Fibroblast of skin of abdomen (primary cell): ENCODE data around the gene PTEN.
"Not testable (repeated sequence)": the region's sequence is repeated elsewhere in the genome, so short reads cannot be mapped to it uniquely, and the experiment has no call there.

Source experiments
- DNase-seq: peaks from one replicate; pipeline ENCODE4 v3.0.0-alpha.2; 2013

The PTEN gene

DNA sequence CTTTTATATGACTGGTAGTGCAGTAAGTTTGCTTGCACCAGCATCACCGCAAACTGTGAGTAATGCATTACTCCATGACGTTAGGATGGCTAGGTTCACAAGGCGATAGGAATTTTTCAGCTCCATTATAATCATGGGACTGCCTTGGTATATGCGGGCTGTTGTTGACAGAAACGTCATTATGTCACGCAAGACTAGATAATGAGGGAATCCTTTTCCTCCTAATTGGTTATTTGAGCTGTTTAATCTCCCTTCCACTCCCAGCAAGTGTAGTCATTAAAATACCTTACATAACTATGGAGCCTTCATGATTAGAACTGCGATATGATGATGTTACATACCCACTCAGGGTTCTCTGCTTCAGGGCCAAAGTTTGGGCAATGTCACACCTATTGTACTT, 17.4 kb upstream of the PTEN start:
- DNase-seq, result no peak

GRCh38 chr10:87846711-87847110, 16.7 kb upstream of the PTEN start:
- not testable (repeated sequence) for DNase-seq

DNA sequence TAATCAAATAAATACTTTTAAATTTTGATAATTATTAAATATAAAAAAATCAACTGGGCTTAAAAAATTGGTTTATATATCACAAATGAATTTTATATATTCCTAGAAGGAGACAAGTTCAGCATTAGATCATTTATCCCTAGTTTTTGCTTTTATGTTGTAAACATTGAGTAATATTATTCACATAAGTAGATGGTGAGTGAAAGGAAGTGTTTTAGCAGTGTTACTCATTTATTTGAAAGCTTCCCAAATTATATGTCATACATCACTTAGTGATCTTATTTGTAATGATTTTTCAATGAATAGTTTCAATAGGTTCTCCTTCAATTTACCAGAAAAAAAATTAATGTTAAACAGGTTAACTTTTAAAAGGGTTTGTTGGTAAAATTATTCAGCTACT, 15.9 kb upstream of the PTEN start:
- no peak for DNase-seq

- no peak for DNase-seq
Observed at GRCh38 chr10:87849001-87849400, 14.4 kb upstream of the PTEN start.

DNA sequence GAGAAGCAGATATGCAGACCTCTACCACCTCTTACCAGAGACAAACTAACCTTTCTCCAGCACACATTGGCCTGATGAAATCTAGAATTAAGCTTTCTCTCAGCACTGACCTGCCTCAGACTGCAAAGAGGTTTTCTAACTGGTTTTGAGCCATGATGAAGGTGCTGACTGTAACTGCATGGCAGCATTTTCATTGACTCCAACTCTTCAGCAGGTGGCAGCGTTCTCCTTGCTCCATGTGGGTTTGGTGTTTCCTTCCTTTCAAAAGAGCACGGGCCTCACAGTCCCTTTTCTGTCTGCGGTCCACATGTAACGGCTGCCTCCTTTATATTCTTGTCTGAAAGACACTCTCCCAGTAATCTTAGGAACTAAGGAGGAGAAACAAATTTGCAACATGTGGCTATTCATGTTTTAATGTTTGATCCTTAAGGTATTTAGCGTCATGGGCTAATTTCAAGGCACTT, 12.7 kb upstream of the PTEN start:
- peak; percentile 70 for DNase-seq

- no peak for DNase-seq
Observed at GRCh38 chr10:87852089-87852488, 11.3 kb upstream of the PTEN start.

DNA sequence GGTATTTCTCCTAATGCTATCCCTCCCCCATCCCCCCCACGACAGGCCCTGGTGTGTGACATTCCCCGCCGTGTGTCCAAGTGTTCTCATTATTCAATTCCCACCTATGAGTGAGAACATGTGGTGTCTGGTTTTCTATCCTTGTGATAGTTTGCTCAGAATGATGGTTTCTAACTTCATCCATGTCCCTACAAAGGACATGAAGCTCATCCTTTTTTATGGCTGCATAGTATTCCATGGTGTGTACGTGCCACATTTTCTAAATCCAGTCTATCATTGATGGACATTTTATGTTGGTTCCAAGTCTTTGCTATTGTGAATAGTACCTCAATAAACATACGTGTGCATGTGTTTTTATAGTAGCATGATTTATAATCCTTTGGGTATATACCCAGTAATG, 8.2 kb upstream of the PTEN start:
- DNase-seq, result not testable (repeated sequence)

DNA sequence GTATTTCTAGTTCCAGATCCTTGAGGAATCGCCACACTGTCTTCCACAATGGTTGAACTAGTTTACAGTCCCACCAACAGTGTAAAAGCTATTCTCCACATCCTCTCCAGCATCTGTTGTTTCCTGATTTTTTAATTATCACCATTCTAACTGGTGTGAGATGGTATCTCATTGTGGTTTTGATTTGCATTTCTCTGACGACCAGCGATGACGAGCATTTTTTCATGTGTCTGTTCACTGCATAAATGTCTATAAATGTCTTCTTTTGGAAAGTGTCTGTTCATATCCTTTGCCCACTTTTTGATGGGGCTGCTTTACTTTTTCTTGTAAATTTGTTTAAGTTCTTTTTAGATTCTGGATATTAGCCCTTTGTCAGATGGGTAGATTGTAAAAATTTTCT, 7.8 kb upstream of the PTEN start:
- DNase-seq, result not testable (repeated sequence)

DNA sequence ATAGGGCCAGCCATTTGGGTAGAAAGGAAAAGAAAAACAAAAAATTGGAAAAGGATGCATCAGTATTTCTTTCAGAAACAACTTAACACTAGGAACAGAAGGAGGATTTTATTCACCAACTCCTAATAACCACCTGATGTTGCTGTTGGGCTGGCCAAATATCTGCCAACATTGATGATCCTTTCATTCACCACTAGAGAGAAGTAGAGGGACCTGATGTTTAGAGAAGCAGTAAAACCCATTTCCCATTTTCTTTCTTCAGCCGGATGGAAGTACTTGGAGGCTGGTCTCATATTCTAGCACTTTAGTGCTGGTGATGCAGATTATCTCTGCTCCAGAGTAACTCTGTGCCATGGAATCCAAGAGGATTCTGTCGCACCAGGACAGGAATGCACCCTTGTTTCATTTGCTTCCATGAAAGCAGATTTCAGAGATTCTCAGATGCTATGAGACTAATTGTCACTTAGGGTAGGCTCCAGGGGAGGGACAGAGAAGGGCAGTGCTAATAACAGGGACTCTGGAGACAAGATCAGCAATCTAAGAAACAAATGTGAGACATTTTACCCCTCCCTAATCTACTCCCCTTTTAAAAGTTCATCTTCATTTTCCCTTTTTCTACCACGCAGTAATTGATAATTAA, 3.1 kb upstream of the PTEN start:
- peak; percentile 81 for DNase-seq

DNA sequence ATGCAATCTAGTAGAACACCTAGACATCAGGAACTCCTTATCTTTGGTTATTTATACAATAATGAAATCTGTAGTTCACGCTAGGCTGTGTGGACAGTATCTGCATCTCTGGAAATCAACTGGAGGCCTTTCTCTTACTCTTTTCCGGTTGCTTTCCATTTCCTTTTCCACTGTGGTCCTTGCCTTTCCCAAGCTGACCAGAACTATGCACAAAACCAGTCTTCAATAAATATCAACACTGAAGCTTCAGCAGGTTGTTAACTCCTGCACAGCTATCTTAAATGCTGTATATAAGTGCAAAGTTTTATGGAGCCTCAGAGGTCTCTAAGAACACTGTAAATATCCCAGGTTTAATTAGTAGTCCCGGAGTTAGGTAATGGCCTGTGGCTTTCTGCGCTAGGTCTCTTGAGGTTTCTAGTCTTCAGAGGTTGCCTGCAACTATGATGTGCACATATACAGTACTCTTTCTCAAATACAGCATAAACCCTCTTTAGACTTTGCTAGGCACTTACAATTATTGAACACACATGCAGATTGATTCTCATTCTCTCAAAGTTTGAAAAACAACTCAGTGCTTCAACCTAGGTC, 2.5 kb upstream of the PTEN start:
- DNase-seq, result no peak

DNA sequence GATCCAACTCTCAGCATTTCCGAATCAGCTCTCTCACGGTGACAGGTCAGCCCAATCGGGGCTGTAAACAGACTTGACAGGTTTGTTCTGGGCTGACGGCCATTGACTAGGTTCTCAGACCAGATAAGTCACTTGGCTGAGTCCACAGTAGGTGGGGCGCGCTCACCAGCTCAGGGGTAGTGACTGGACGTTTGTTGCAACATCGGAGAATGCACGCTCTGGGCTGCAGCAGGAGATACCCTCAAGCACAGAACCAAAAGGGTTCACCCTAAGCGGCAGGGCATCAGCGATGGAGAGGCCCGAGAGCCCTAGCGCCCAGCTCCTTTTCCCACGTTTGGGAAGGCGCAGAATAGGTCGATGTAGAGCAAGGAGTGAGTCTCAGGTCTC, 1.9 kb upstream of the PTEN start:
- peak; percentile 68 for DNase-seq

DNA sequence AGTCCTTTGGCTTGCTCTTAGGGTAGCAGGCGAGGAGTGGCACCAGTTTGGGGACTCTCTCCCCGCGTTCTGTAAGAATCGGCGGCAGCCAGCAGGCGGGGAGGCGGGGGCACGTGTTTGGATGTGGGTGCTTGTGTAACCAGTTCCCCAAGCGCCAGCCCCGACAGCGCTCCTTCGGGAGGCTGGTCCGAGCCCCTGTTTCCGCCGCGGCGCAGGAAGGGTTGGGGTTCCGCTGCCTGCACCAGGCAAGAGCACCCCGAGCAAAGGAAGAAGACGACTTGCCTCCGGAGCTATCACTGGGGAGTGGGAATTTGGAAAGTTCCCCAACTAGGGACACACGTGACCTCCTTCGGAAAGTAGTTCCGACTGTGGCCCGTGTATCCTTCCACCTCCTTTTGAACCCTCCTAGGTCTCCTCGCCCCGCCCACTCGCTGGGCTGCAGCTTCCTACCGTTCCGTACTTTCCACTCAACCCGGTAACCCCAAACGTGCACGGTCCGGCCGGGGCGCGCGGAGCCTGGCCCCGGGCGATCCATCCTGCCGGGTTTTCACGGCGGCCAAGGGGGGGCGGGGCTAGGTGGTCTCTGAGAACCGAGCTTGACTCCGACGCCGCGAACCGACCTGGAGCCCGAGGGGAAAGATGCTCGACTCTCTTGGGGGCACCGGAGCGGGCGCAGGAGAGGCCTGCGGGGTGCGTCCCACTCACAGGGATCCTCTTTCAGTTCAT, 1.3 kb upstream of the PTEN start:
- peak; percentile 99 for DNase-seq

- DNase-seq, result no peak
Observed at GRCh38 chr10:87862679-87863052, 759 bp upstream of the PTEN start.

DNA sequence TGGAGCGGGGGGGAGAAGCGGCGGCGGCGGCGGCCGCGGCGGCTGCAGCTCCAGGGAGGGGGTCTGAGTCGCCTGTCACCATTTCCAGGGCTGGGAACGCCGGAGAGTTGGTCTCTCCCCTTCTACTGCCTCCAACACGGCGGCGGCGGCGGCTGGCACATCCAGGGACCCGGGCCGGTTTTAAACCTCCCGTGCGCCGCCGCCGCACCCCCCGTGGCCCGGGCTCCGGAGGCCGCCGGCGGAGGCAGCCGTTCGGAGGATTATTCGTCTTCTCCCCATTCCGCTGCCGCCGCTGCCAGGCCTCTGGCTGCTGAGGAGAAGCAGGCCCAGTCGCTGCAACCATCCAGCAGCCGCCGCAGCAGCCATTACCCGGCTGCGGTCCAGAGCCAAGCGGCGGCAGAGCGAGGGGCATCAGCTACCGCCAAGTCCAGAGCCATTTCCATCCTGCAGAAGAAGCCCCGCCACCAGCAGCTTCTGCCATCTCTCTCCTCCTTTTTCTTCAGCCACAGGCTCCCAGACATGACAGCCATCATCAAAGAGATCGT, 598 bp downstream of the PTEN start:
- not testable (repeated sequence) for DNase-seq

- DNase-seq, result no peak
Observed at GRCh38 chr10:87864496-87865059, 1.2 kb downstream of the PTEN start.

DNA sequence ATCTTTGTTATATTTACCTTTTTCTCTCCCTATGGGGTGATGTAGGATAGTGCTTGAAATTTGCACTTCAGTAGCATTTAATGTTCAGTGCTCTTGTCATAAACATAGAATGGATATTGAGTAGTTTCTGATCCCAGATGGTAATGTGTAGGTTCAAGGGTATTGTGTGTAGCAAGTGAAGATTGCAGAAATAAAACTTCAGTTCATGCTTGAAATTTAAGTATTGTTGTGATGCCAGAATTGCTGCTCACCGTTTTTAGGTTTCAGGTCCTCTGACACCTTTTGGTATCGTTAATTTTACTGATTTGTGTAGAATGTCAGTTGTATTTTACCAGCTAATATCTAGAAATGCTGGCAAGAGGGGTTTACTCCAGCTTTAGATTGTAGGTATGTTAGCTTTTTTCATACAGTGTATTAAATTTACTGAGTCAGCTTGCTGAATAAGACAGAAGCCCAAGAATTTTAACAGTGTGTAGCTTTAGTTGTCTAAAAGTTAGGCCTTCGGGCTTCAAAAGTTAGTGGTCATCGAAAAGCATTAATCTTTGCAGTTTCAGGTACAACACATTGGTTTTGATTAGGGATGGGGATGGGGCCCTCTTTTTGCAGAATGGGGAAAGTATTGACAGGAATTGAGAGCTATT, 1.9 kb downstream of the PTEN start:
- no peak for DNase-seq

- DNase-seq, result no peak
Observed at GRCh38 chr10:87866412-87866974, 3.1 kb downstream of the PTEN start.

DNA sequence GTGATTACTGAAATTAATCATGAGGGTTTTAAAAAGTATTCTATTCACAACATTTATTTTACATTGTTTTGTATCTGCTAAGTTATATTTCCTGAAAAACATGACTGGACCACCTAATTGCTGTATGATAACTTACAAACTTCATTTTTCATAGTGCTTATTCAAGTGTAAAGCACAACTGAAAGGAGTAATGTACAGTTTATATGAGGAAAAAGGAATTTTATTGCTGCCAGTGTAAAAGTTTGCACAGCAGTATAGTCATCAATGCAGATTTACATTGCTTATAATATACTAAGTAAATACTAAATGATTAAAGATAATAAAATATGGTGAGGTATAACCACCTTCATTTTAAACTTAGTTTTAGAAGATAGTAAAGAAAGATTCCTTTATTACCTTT, 4.0 kb downstream of the PTEN start:
- DNase-seq, result no peak

DNA sequence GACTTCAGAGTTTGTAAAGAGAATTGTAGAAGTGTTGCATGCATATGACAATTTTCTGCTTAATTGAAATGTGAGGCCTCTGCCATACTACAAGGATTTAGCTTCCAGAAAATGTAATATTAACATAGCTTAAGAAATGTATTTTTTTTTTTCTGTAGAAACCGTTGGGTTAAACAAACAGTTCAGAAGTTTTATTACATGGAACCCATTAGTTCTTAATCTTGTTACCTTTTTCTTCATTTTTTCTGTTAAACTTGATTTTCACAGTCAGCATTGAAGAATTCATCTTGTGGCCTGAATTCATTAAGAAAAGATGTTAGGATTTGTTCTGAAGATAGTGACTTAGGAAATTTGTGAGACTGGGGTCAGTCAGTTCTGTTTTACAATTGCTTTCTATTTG, 4.9 kb downstream of the PTEN start:
- peak; percentile 37 for DNase-seq

GRCh38 chr10:87869139-87869538, 5.7 kb downstream of the PTEN start:
- not testable (repeated sequence) for DNase-seq

DNA sequence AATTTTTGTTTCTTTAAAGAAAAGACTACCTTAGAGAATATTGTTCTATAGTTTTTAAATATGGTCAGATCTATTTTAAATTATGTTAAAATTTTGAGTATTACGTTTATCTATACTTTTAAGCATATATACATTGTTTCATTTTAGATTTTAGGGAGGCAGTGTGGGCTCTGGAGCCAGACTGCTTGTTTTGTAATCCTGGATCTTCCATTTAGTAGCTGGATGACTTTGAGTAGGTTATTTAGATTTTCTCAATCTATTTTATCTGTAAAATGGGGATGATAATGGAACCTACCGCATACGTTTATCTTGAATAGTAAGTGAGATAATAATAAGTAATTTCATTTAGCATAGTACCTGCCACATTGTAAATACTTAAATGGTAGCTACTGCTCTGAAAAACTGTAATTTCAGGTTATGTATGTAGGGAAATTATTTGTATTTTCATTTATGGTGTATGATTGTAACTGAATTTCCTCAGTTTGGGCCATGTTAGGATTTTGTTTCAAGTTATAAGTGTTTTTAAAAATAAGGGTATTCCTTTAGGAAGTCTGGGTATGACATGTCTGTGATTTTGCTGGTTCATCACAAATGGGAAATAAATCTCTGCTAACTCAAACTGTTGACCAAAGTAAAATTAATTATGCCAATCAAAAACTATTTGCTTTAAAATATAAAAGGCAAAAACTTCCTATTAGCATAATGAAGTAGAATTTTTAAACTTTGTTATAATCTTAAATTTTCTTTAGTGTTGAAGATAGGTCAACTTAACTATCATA, 6.5 kb downstream of the PTEN start:
- no peak for DNase-seq

DNA sequence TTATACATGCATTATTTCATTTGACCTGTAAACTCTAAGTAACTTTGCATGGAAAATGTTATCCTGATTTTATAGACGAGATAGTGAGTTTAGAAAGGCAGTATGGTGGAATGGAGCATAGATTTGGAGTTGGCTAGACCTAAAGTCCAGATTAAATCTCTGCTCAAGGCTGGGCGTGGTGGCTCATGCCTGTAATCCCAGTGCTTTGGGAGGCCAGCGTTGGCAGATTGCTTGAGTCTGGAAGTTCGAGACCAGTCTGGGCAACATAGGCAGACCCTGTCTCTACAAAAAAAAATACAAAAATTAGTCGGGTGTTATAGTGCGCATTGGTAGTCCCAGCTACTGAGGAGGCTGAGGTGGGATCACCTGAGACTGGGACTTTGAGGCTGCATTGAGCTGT, 9.4 kb downstream of the PTEN start:
- DNase-seq, result no peak
